HG02870 (cell line): ENCODE data around the gene CACNA1I.

Experiments
- ATAC-seq: cut with Tn5 transposase; IDR thresholded peaks from one replicate; pipeline ENCODE4 v1.9.1; 2021; ENCODE audit warnings: mild to moderate bottlenecking, moderate library complexity; ENCODE audit not compliant: unreplicated experiment

Gene CACNA1I

DNA sequence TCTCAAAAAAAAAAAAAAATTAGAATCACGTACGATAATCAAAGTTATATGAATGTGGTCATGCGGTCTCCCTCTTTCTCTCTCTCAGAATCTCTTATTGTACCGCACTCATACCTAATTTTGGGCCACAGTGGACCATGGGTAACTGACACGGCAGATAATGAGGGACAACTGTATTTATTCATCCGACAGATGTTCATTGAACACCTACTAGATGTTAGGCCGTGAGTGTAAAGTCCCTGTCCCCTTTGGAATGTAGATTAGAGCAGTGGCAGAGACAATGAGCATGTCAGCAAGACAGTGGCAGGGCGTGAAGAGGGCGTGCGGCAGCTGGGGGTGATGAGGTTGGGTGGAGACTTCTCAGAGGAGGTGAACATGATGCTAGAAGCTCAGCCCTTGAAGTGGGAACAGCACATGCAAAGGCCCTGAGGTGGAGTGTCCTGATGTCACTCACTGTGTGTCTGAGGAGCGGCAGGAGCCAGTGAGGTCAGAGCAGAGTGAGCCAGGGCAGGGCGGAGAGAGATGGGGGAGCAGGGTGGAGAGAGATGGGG, 25.1 kb downstream of the CACNA1I start:
- no peak for ATAC-seq

DNA sequence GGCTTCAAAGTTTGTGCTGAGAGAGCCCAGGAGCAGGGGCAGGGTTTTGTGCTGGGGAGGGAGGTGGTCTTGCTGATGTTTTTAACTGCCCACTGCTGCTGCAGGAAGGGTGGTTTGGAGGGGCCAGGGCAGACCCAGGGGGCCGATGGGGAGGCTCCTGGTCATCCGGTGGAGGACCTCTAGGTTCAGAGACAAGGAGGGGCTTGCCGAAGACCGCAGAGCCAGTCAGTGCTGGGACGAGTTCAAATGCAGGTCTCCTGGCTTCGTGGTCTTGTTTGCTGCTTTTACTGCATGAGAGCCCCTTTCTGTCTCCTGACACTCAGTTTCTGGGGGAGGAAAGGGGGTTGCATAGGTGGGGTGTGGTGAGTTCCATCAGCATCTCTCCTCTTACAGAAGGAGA, 26.0 kb downstream of the CACNA1I start:
- ATAC-seq = no peak

GRCh38 chr22:39597236-39597869, 26.8 kb downstream of the CACNA1I start:
- no peak for ATAC-seq

- no peak for ATAC-seq
Observed at GRCh38 chr22:39598017-39598965, 27.7 kb downstream of the CACNA1I start.

GRCh38 chr22:39600491-39601179, 30.1 kb downstream of the CACNA1I start:
- ATAC-seq = no peak

GRCh38 chr22:39601180-39601535, 30.6 kb downstream of the CACNA1I start:
- ATAC-seq = no peak

GRCh38 chr22:39603345-39603744, 32.8 kb downstream of the CACNA1I start:
- ATAC-seq = no peak

DNA sequence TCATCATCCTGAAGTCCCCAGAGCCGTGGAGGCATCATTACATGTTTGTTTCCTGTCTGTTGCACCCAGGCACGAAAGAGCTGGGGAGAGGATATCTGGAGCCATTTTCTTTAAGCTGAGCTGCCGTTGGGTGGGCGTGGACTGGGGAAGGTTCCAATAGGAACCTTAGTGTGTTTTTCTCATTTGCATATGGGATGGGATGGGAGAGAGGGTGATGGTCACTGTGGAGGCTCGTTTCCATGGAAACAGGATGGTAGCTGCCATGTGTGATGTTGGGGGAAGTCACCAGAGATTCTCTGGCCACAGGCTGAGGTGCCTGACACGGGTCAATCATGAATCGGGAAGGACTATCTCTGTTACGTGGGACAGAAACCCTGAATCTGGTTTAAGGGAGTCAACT, 39.7 kb downstream of the CACNA1I start:
- ATAC-seq = no peak

DNA sequence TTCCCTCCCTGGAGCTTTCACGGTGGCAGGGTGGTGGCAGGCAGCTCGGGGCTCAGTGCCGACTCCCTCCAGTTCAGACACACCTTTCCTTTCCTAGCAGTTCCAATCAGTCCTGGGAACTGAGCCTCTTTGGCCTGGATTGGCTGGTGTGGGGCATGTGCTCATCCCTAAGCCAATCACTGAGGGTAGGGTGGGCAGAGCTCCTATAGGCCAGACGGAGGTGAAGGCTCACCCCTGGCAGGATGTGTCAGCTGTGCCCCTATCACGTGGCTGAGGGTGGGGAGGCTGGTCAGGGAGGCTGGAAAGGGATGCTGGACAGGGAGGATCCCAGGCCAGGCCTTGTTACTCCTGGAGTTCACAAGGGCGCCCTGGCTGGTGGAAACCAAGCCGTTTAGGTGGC, 40.2 kb downstream of the CACNA1I start:
- ATAC-seq = no peak

GRCh38 chr22:39611360-39611759, 40.8 kb downstream of the CACNA1I start:
- no peak for ATAC-seq

DNA sequence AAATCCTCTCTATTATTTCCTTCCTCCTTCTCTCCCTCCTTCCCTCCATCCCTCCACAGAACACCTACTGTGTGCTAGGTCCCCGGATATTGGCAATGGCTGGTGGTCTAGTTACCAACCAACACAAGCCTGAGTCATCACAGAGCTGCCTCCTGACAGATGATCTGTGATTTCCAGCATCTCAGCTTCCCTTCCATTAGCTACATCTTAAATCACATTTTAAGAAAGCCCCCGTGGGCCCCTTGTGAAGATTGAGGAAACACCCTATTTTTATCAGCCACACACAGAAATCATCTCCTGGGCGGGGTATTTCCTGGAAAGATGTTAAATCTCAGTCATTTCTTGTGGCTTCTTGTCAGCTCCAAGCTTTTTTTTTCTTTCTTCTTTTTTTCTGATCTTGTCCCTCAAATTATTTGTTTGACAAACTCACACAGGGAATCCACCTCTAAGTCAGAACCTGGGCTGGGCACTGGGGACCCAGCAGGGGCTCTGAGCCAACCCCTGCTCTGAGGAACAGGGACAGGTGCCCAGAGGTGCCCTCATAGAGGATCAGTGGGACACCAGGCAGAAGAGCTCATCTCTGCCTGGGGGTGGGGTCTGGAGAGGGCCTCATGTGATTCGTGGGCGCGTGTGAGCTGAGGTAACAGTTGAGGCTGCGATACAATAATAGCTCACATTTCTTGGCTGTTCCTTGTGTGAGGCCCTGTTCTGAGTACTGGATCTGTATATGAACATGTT, 42.4 kb downstream of the CACNA1I start:
- no peak for ATAC-seq

GRCh38 chr22:39613549-39613921, 43.0 kb downstream of the CACNA1I start:
- no peak for ATAC-seq

- ATAC-seq = no peak
Observed at GRCh38 chr22:39614442-39614841, 43.9 kb downstream of the CACNA1I start.

GRCh38 chr22:39616051-39616450, 45.5 kb downstream of the CACNA1I start:
- no peak for ATAC-seq

DNA sequence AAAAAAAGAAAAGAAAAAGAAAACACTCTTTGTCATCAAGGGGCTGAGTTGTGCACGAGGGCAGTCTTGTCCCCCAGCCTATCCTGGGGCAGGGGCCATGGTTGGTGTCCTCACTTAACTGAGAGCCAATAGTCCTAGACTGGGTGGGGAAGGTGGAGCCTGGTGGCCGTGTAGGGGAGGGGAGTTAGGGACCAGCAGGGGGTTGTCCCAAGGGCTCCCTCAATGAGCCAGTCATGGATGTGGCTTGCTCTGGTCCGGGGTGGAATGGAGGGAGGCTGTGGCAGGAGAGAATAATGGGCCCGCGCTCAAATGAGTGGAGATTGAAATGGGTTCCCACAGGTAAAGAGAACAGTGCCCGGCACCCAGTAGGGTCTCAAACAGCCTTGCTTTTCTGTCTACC, 46.2 kb downstream of the CACNA1I start:
- no peak for ATAC-seq

GRCh38 chr22:39617342-39617741, 46.8 kb downstream of the CACNA1I start:
- ATAC-seq = no peak

- ATAC-seq = no peak
Observed at GRCh38 chr22:39617970-39618757, 47.6 kb downstream of the CACNA1I start.

GRCh38 chr22:39618996-39619530, 48.5 kb downstream of the CACNA1I start:
- no peak for ATAC-seq

GRCh38 chr22:39620924-39621690, 50.6 kb downstream of the CACNA1I start:
- no peak for ATAC-seq
